ENCODE results near the gene WDR47.
A peak's percentile ranks its signal among the peaks of the same experiment; 100 is the strongest.
"Not testable (repeated sequence)": the region's sequence is repeated elsewhere in the genome, so short reads cannot be mapped to it uniquely, and the experiment has no call there.

Gene WDR47

GRCh38 chr1:109075531-109076490 is 33.9 kb upstream of the WDR47 start, which contains the start of gene TAF13:
TSS of gene TAF13 (minus strand) at chr1:109076003. CDS start at chr1:109075947, 56 bp downstream.
- Mint-ChIP-seq H3K4me1 (peaks cover 29% of the 10 kb centered on the region), H3K4me3 (peak within 1 kb of the TSS; percentile 95), H3K9me3 (no peaks in the 10 kb centered on the region), H3K36me3 (ENCODE audit: insufficient read depth) (peaks cover 19% of the 10 kb centered on the region), H3K27ac (ENCODE audit: low read depth) (peak within 1 kb of the TSS; percentile 98), H3K27me3 (no peaks in the 10 kb centered on the region)
- DNase-seq (ENCODE audit: low spot score in 2 of 2) (peak; percentile 70 to 72), ATAC-seq (replicated peaks; ENCODE audit: extremely low read depth, poor library complexity, severe bottlenecking) (peak; percentile 98)

- DNase-seq (ENCODE audit: low spot score in 2 of 2): no peak
- H3K9me3 Mint-ChIP-seq: no peaks in the 10 kb centered on the region
- no peak overlapping the region for H3K27ac Mint-ChIP-seq (ENCODE audit: low read depth)
- H3K27me3 Mint-ChIP-seq: no peaks in the 10 kb centered on the region
- H3K4me3 Mint-ChIP-seq: no peak overlapping the region
- no peak for ATAC-seq (replicated peaks; ENCODE audit: extremely low read depth, poor library complexity, severe bottlenecking)
- peaks cover 14% of the 10 kb centered on the region for H3K4me1 Mint-ChIP-seq
- H3K36me3 Mint-ChIP-seq (ENCODE audit: insufficient read depth): peaks cover 35% of the 10 kb centered on the region
Observed at GRCh38 chr1:109069294-109069693, 27.4 kb upstream of the WDR47 start.

DNA sequence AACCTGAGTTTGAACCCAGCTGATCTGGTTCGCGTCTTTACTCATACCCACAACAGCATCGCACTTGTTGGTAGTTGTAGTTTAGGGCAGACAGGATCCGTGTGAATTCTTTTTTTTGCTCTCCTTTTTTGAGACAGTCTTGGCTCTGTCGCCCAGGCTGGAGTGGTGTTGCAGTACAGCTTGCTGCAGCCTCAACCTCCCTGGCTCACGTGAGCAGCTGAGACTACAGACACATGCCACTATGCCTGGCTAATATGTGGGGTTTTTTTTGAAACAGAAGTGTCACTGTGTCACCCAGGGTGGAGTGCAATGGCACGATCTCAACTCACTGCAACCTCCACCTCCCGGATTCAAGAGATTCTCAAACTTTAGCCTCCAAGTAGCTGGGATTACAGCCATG is 26.0 kb upstream of the WDR47 start:
- H3K9me3 Mint-ChIP-seq: no peaks in the 10 kb centered on the region
- H3K4me3 Mint-ChIP-seq: no peak overlapping the region
- peaks cover 9% of the 10 kb centered on the region for H3K4me1 Mint-ChIP-seq
- H3K27ac Mint-ChIP-seq (ENCODE audit: low read depth): no peak overlapping the region
- peaks cover 33% of the 10 kb centered on the region for H3K36me3 Mint-ChIP-seq (ENCODE audit: insufficient read depth)
- no peak for ATAC-seq (replicated peaks; ENCODE audit: extremely low read depth, poor library complexity, severe bottlenecking)
- no peak for DNase-seq (ENCODE audit: low spot score in 2 of 2)
- no peaks in the 10 kb centered on the region for H3K27me3 Mint-ChIP-seq

DNA sequence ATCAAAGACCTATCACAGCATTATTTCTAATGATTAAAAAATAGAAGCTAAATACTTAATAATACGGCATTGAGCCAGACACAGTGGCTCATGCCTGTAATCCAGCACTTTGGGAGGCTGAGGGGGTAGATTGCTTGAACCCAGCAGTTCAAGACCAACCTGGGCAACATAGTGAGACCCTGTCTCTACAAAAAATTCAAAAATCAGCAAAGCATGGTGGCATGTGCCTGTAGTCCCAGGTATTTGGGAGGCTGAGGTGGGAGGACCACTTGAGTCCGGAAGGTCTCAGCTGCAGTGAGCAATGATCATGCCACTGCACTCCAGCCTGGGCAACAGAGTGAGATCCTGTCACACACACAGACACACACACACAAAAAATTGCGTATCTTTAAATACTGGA is 23.2 kb upstream of the WDR47 start:
- no peaks in the 10 kb centered on the region for H3K27me3 Mint-ChIP-seq
- DNase-seq (ENCODE audit: low spot score in 2 of 2) (no peak), ATAC-seq (replicated peaks; ENCODE audit: extremely low read depth, poor library complexity, severe bottlenecking) (no peak)
- no peak overlapping the region for H3K27ac Mint-ChIP-seq (ENCODE audit: low read depth)
- H3K9me3 Mint-ChIP-seq: no peaks in the 10 kb centered on the region
- no peak overlapping the region for H3K4me3 Mint-ChIP-seq
- peaks cover 27% of the 10 kb centered on the region for H3K36me3 Mint-ChIP-seq (ENCODE audit: insufficient read depth)
- no peaks in the 10 kb centered on the region for H3K4me1 Mint-ChIP-seq

- Mint-ChIP-seq H3K4me1 (no peaks in the 10 kb centered on the region), H3K36me3 (ENCODE audit: insufficient read depth) (peaks cover 16% of the 10 kb centered on the region), H3K27ac (ENCODE audit: low read depth) (no peak overlapping the region), H3K9me3 (no peaks in the 10 kb centered on the region), H3K27me3 (no peaks in the 10 kb centered on the region), H3K4me3 (no peak overlapping the region)
- no peak for DNase-seq (ENCODE audit: low spot score in 2 of 2)
- no peak for ATAC-seq (replicated peaks; ENCODE audit: extremely low read depth, poor library complexity, severe bottlenecking)
Observed at GRCh38 chr1:109061183-109061582, 19.3 kb upstream of the WDR47 start.

GRCh38 chr1:109060707-109061106 is 18.8 kb upstream of the WDR47 start:
- Mint-ChIP-seq H3K4me3 (no peak overlapping the region), H3K36me3 (ENCODE audit: insufficient read depth) (peaks cover 14% of the 10 kb centered on the region), H3K9me3 (no peaks in the 10 kb centered on the region), H3K4me1 (no peaks in the 10 kb centered on the region), H3K27me3 (no peaks in the 10 kb centered on the region), H3K27ac (ENCODE audit: low read depth) (no peak overlapping the region)
- no peak for DNase-seq (ENCODE audit: low spot score in 2 of 2)
- no peak for ATAC-seq (replicated peaks; ENCODE audit: extremely low read depth, poor library complexity, severe bottlenecking)

GRCh38 chr1:109059026-109059425 is 17.1 kb upstream of the WDR47 start:
- Mint-ChIP-seq H3K9me3 (no peaks in the 10 kb centered on the region), H3K4me1 (no peaks in the 10 kb centered on the region), H3K4me3 (no peak overlapping the region), H3K27me3 (no peaks in the 10 kb centered on the region), H3K36me3 (ENCODE audit: insufficient read depth) (peaks cover 3% of the 10 kb centered on the region), H3K27ac (ENCODE audit: low read depth) (no peak overlapping the region)
- no peak for DNase-seq (ENCODE audit: low spot score in 2 of 2)
- no peak for ATAC-seq (replicated peaks; ENCODE audit: extremely low read depth, poor library complexity, severe bottlenecking)

- H3K4me1 Mint-ChIP-seq: no peaks in the 10 kb centered on the region
Observed at GRCh38 chr1:109056064-109056463, 14.2 kb upstream of the WDR47 start.

DNA sequence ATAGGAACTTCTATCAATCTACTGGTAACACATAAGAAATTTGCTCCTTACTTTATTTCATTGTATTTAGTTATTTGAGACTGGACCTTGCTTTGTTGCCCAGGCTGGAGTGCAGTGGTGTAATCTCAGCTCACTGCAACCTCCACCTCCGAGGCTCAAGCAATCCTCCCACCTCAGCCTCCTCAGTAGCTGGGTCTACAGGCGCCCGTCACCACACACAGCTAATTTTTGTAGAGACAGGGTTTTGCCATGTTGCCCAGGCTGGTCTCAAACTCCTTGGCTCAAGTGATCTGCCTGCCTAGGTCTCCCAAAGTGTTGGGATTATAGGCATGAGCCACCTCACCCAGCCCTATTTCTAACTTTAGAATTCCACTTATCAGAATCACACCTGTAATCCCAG is 10.2 kb upstream of the WDR47 start:
- not testable (repeated sequence) for H3K27ac Mint-ChIP-seq (ENCODE audit: low read depth); H3K36me3 Mint-ChIP-seq (ENCODE audit: insufficient read depth); H3K4me3 Mint-ChIP-seq; H3K9me3 Mint-ChIP-seq; H3K4me1 Mint-ChIP-seq; DNase-seq (ENCODE audit: low spot score in 2 of 2); H3K27me3 Mint-ChIP-seq; ATAC-seq (replicated peaks; ENCODE audit: extremely low read depth, poor library complexity, severe bottlenecking)

More at GRCh38 chr1:109056064-109056463, 14.2 kb upstream of the WDR47 start:
- Mint-ChIP-seq H3K36me3 (ENCODE audit: insufficient read depth) (no peaks in the 10 kb centered on the region), H3K9me3 (no peaks in the 10 kb centered on the region), H3K27me3 (no peaks in the 10 kb centered on the region), H3K27ac (ENCODE audit: low read depth) (no peak overlapping the region), H3K4me3 (no peak overlapping the region)
- DNase-seq (ENCODE audit: low spot score in 2 of 2): no peak
- ATAC-seq (replicated peaks; ENCODE audit: extremely low read depth, poor library complexity, severe bottlenecking): no peak

- no peak overlapping the region for H3K27ac Mint-ChIP-seq (ENCODE audit: low read depth)
- H3K4me3 Mint-ChIP-seq: no peak overlapping the region
- ATAC-seq (replicated peaks; ENCODE audit: extremely low read depth, poor library complexity, severe bottlenecking): no peak
- no peak for DNase-seq (ENCODE audit: low spot score in 2 of 2)
- no peaks in the 10 kb centered on the region for H3K9me3 Mint-ChIP-seq
- H3K4me1 Mint-ChIP-seq: no peaks in the 10 kb centered on the region
- no peaks in the 10 kb centered on the region for H3K36me3 Mint-ChIP-seq (ENCODE audit: insufficient read depth)
- H3K27me3 Mint-ChIP-seq: no peaks in the 10 kb centered on the region
Observed at GRCh38 chr1:109050228-109050995, 8.5 kb upstream of the WDR47 start.

- Mint-ChIP-seq H3K4me1 (no peaks in the 10 kb centered on the region), H3K27ac (ENCODE audit: low read depth) (no peak overlapping the region), H3K4me3 (no peak overlapping the region), H3K36me3 (ENCODE audit: insufficient read depth) (no peaks in the 10 kb centered on the region), H3K9me3 (no peaks in the 10 kb centered on the region), H3K27me3 (no peaks in the 10 kb centered on the region)
- ATAC-seq (replicated peaks; ENCODE audit: extremely low read depth, poor library complexity, severe bottlenecking) (no peak), DNase-seq (ENCODE audit: low spot score in 2 of 2) (no peak)
Observed at GRCh38 chr1:109048335-109048734, 6.4 kb upstream of the WDR47 start.

- H3K27ac Mint-ChIP-seq (ENCODE audit: low read depth): no peak overlapping the region
- H3K4me3 Mint-ChIP-seq: no peak overlapping the region
- H3K27me3 Mint-ChIP-seq: no peaks in the 10 kb centered on the region
- H3K36me3 Mint-ChIP-seq (ENCODE audit: insufficient read depth): no peaks in the 10 kb centered on the region
- peaks cover 4% of the 10 kb centered on the region for H3K4me1 Mint-ChIP-seq
- DNase-seq (ENCODE audit: low spot score in 2 of 2): no peak
- no peaks in the 10 kb centered on the region for H3K9me3 Mint-ChIP-seq
- no peak for ATAC-seq (replicated peaks; ENCODE audit: extremely low read depth, poor library complexity, severe bottlenecking)
Observed at GRCh38 chr1:109047339-109047738, 5.4 kb upstream of the WDR47 start.

- H3K4me1 Mint-ChIP-seq: peaks cover 7% of the 10 kb centered on the region
- DNase-seq (ENCODE audit: low spot score in 2 of 2): no peak
- H3K9me3 Mint-ChIP-seq: no peaks in the 10 kb centered on the region
- H3K27me3 Mint-ChIP-seq: no peaks in the 10 kb centered on the region
- ATAC-seq (replicated peaks; ENCODE audit: extremely low read depth, poor library complexity, severe bottlenecking): no peak
- H3K4me3 Mint-ChIP-seq: no peak overlapping the region
- no peak overlapping the region for H3K27ac Mint-ChIP-seq (ENCODE audit: low read depth)
- peaks cover 3% of the 10 kb centered on the region for H3K36me3 Mint-ChIP-seq (ENCODE audit: insufficient read depth)
Observed at GRCh38 chr1:109046671-109047070, 4.8 kb upstream of the WDR47 start.
